ENCODE measurements around the gene ARL6IP6. TPM values are rescaled to one million over a fixed set of nuclear protein-coding genes. Genes with fewer than 3 reads are reported as not detected.

The ARL6IP6 gene
- 52.8 and 54.9 TPM in 2 replicates for total RNA-seq (2014; rRNA removed; shearing (Covaris generic))

- Histone ChIP-seq H3K4me3 (ENCODE audit: insufficient read depth, low read depth, low read length) (peak within 1 kb of the TSS; percentile 99), H3K27me3 (ENCODE audit: control insufficient read depth, insufficient read depth, low read length) (no peaks in the 10 kb centered on the region), H3K36me3 (replicated peaks; ENCODE audit: control insufficient read depth, insufficient read depth, low read length) (peaks cover 9% of the 10 kb centered on the region)
- DNase-seq = peak; percentile 89
Measured at GRCh38 chr2:152718076-152718908, at the start of gene ARL6IP6. Gene ARL6IP6, plus strand, starts transcription at chr2:152718620. Its CDS starts 5 bp downstream, at chr2:152718625.

GRCh38 chr2:152674334-152674733 lies 44.1 kb upstream of the ARL6IP6 start:
- no peaks in the 10 kb centered on the region for H3K27me3 ChIP-seq (ENCODE audit: control insufficient read depth, insufficient read depth, low read length)
- H3K4me3 ChIP-seq (ENCODE audit: insufficient read depth, low read depth, low read length) = no peak overlapping the region
- H3K36me3 ChIP-seq (replicated peaks; ENCODE audit: control insufficient read depth, insufficient read depth, low read length) = peaks cover 18% of the 10 kb centered on the region

DNA sequence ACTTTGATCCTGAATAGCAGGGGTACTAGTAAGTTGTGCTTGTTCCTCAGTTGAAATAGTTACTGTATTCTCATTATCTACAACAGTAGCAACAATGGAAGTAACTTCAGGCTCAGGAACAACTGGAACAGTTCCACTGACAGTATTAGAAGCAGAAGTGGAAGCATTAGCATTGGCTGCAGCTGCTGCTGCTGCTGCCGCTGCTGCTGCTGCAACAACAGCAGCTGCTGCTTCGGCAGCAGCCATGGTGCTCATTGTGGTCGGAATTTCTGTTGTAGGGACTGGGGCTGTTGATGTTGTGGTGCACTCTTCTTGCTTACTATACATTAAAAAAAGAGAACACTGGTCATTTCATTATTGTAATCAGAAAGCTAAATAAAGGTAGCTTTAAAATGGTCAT lies 42.0 kb upstream of the ARL6IP6 start:
- DNase-seq = no peak
- Histone ChIP-seq H3K36me3 (replicated peaks; ENCODE audit: control insufficient read depth, insufficient read depth, low read length) (peaks cover 18% of the 10 kb centered on the region), H3K4me3 (ENCODE audit: insufficient read depth, low read depth, low read length) (no peak overlapping the region), H3K27me3 (ENCODE audit: control insufficient read depth, insufficient read depth, low read length) (no peaks in the 10 kb centered on the region)

More at GRCh38 chr2:152674334-152674733, 44.1 kb upstream of the ARL6IP6 start:
- DNase-seq = no peak

DNA sequence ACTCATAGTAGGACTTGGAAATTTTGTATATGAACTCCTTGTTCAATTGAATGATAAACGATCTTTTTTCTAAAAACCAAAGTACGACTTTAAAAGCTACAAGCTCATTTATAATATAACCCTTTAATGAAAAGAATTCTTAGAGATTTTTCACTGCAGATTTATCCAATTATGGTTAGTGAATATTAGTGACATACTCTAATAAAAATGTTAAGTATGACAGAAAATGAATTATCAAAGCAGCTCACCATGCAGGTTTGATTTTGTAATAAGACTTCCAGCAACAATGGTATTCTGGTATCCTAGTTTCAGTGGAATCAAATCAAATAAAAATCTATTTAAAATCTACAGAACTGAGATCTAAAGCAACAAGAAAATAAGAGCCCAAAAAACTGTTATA lies 39.6 kb upstream of the ARL6IP6 start:
- no peaks in the 10 kb centered on the region for H3K27me3 ChIP-seq (ENCODE audit: control insufficient read depth, insufficient read depth, low read length)
- peaks cover 13% of the 10 kb centered on the region for H3K36me3 ChIP-seq (replicated peaks; ENCODE audit: control insufficient read depth, insufficient read depth, low read length)
- no peak overlapping the region for H3K4me3 ChIP-seq (ENCODE audit: insufficient read depth, low read depth, low read length)
- DNase-seq = no peak

DNA sequence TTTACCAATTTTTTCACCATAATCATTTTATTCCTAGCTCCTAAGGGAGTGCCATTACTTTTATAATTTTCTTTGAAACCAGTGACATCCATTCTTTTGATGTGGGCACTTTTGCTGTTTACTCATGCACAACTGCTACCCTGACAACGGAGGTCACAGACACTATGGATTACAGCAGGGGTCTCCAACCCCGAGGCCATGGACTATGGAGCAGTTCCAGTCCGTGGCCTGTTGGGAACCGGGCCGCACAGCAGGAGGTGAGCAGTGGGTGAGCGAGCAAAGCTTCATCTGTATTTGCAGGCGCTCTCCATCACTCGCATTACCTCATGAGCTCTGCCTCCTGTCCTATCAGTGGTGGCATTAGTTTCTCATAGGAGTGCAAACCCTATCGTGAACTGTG lies 35.8 kb upstream of the ARL6IP6 start:
- H3K27me3 ChIP-seq (ENCODE audit: control insufficient read depth, insufficient read depth, low read length) = no peaks in the 10 kb centered on the region
- H3K36me3 ChIP-seq (replicated peaks; ENCODE audit: control insufficient read depth, insufficient read depth, low read length) = peaks cover 1% of the 10 kb centered on the region
- no peak for DNase-seq

GRCh38 chr2:152683400-152683799 lies 35.0 kb upstream of the ARL6IP6 start:
- no peak overlapping the region for H3K4me3 ChIP-seq (ENCODE audit: insufficient read depth, low read depth, low read length)
- peaks cover 1% of the 10 kb centered on the region for H3K36me3 ChIP-seq (replicated peaks; ENCODE audit: control insufficient read depth, insufficient read depth, low read length)
- H3K27me3 ChIP-seq (ENCODE audit: control insufficient read depth, insufficient read depth, low read length) = no peaks in the 10 kb centered on the region
- no peak for DNase-seq

More for the DNA sequence above, 35.8 kb upstream of the ARL6IP6 start:
- no peak overlapping the region for H3K4me3 ChIP-seq (ENCODE audit: insufficient read depth, low read depth, low read length)

- no peak for DNase-seq
- Histone ChIP-seq H3K4me3 (ENCODE audit: insufficient read depth, low read depth, low read length) (no peak overlapping the region), H3K36me3 (replicated peaks; ENCODE audit: control insufficient read depth, insufficient read depth, low read length) (no peaks in the 10 kb centered on the region; the same call in 1 of the 2 replicates), H3K27me3 (ENCODE audit: control insufficient read depth, insufficient read depth, low read length) (no peaks in the 10 kb centered on the region)
Measured at GRCh38 chr2:152686321-152686720, 32.1 kb upstream of the ARL6IP6 start.

GRCh38 chr2:152693033-152693432 lies 25.4 kb upstream of the ARL6IP6 start:
- H3K27me3 ChIP-seq (ENCODE audit: control insufficient read depth, insufficient read depth, low read length) = no peaks in the 10 kb centered on the region
- peaks cover 4% of the 10 kb centered on the region for H3K36me3 ChIP-seq (replicated peaks; ENCODE audit: control insufficient read depth, insufficient read depth, low read length)
- DNase-seq = no peak
- no peak overlapping the region for H3K4me3 ChIP-seq (ENCODE audit: insufficient read depth, low read depth, low read length)

- DNase-seq = no peak
- Histone ChIP-seq H3K4me3 (ENCODE audit: insufficient read depth, low read depth, low read length) (no peak overlapping the region), H3K36me3 (replicated peaks; ENCODE audit: control insufficient read depth, insufficient read depth, low read length) (peaks cover 4% of the 10 kb centered on the region), H3K27me3 (ENCODE audit: control insufficient read depth, insufficient read depth, low read length) (no peaks in the 10 kb centered on the region)
Measured at GRCh38 chr2:152694161-152694661, 24.2 kb upstream of the ARL6IP6 start.

GRCh38 chr2:152695763-152696162 lies 22.7 kb upstream of the ARL6IP6 start:
- Histone ChIP-seq H3K27me3 (ENCODE audit: control insufficient read depth, insufficient read depth, low read length) (no peaks in the 10 kb centered on the region), H3K4me3 (ENCODE audit: insufficient read depth, low read depth, low read length) (no peak overlapping the region), H3K36me3 (replicated peaks; ENCODE audit: control insufficient read depth, insufficient read depth, low read length) (peaks cover 4% of the 10 kb centered on the region)
- no peak for DNase-seq

DNA sequence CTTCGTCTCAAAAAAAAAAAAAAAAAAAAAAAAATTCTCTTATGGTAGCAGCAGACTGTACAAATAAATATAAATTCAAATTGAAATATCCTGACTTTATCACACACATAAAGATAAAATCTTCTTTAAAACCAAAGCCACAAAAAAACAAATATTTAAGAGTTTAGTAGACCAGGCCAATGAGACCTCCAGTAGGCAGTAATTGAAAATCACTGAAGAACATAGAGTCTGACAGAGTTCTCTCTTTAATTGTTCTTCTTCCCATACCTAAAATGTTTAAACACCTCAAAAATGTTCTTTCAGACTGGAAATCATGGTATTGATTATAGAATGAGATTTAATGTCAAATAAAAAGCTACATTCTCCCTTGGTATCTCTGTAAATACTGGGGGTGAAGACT lies 21.9 kb upstream of the ARL6IP6 start:
- no peaks in the 10 kb centered on the region for H3K27me3 ChIP-seq (ENCODE audit: control insufficient read depth, insufficient read depth, low read length)
- H3K4me3 ChIP-seq (ENCODE audit: insufficient read depth, low read depth, low read length) = no peak overlapping the region
- no peak for DNase-seq
- H3K36me3 ChIP-seq (replicated peaks; ENCODE audit: control insufficient read depth, insufficient read depth, low read length) = peaks cover 4% of the 10 kb centered on the region

DNA sequence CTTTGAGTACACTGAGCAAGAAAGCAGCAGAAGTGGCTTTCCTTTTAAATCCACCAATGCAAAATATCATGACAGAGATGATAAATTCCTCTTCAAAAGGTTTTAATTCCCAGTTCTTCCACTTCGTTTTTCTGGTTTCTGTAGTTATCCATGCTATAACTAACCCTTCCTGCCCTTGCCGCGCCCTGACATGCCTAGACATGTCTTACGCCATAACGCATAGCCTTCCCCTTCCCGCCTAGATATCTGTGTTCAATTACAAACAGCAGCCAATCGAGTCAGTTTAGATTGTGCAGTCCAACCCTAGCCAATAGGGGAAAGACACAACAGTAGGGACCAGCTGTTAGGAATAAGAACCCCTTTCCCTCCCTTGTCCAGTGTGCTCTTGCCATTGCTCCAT lies 17.2 kb upstream of the ARL6IP6 start:
- H3K4me3 ChIP-seq (ENCODE audit: insufficient read depth, low read depth, low read length) = no peak overlapping the region
- DNase-seq = no peak
- no peaks in the 10 kb centered on the region for H3K27me3 ChIP-seq (ENCODE audit: control insufficient read depth, insufficient read depth, low read length)
- no peaks in the 10 kb centered on the region for H3K36me3 ChIP-seq (replicated peaks; ENCODE audit: control insufficient read depth, insufficient read depth, low read length)

DNA sequence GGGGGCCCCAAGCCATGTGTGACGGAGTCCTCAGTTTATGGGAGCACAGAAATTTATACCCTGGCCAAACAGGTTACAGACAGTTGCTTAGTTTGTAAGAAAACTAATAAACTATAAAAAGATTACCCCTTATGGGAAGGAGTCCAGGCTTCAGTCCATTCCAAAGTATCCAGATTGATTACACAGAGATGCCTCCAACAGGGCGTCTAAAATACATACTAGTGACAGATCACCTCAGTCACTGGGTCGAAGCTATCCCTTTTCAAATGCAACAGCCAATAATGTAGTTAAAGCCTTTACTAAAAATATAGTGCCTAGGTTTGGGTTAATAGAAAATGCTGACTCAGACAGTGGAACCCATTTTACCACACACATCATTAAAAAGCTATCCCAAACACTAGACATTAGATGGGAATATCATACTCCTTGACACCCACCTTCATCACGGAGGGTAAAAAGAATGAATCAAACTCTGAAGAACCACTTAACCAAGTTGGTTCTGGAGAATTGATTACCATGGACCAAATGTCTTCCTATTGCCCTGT lies 11.9 kb upstream of the ARL6IP6 start:
- no peaks in the 10 kb centered on the region; the same call in 1 of the 2 replicates for H3K36me3 ChIP-seq (replicated peaks; ENCODE audit: control insufficient read depth, insufficient read depth, low read length)

DNA sequence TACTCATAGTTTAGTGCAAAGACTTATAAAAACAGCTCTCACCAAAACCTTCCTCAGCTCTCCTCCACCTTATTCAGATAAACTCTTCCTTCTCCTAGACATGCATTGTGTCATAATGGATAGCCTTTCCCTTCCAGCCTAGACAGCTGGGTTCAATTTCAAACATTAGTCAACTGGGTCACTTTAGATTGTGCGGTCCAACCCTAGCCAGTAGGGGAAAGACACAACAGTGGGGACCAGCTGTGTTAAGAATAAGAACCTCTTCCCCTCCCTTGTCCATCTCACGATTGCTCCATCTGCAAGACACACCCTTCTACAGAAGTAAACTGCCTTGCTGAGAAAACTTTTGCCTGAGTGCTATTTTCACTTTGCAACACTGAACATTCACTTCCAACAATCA lies 9.7 kb upstream of the ARL6IP6 start:
- no peak for DNase-seq
- Histone ChIP-seq H3K27me3 (ENCODE audit: control insufficient read depth, insufficient read depth, low read length) (no peaks in the 10 kb centered on the region), H3K4me3 (ENCODE audit: insufficient read depth, low read depth, low read length) (no peak overlapping the region), H3K36me3 (replicated peaks; ENCODE audit: control insufficient read depth, insufficient read depth, low read length) (peaks cover 2% of the 10 kb centered on the region)

More for the DNA sequence above, 11.9 kb upstream of the ARL6IP6 start:
- no peak for DNase-seq
- Histone ChIP-seq H3K27me3 (ENCODE audit: control insufficient read depth, insufficient read depth, low read length) (no peaks in the 10 kb centered on the region), H3K4me3 (ENCODE audit: insufficient read depth, low read depth, low read length) (no peak overlapping the region)

DNA sequence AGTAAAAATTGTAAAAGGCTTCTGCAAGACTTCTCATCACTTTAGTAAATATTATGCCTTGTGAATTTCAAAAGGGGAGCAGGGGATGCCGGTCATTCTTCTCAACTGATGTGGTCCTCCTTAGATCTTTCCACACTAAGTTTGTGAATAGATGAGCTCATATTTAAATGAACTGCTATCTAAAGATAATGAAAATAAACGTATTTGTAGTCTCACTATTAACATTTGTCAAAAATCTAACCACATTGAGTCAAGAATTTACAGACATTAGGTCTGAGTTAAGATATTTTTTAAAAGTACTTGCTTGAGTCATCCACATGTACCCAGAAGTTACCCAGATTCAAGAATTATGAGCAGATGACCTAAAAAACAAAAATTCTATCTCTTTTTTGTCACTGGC lies 7.7 kb upstream of the ARL6IP6 start:
- no peak for DNase-seq
- Histone ChIP-seq H3K36me3 (replicated peaks; ENCODE audit: control insufficient read depth, insufficient read depth, low read length) (peaks cover 9% of the 10 kb centered on the region), H3K27me3 (ENCODE audit: control insufficient read depth, insufficient read depth, low read length) (no peaks in the 10 kb centered on the region), H3K4me3 (ENCODE audit: insufficient read depth, low read depth, low read length) (no peak overlapping the region)
